SU-DHL-6 (cell line): Measurements from ENCODE around the gene PDZK1.
A peak's percentile ranks its signal among the peaks of the same experiment; 100 is the strongest.
"Not testable (repeated sequence)": the region's sequence is repeated elsewhere in the genome, so short reads cannot be mapped to it uniquely, and the experiment has no call there.

ENCODE experiments used
- H2AFZ ChIP-seq: fragments of 200-600 bp; sonication (generic); 2 replicates; pipeline ENCODE4 v1.6.1; 2014; ENCODE audit warnings: low read depth, mild to moderate bottlenecking, moderate library complexity, mixed read lengths, antibody characterized with exemption, low read length; ENCODE audit not compliant: severe bottlenecking
- H3F3A ChIP-seq: fragments of 200-600 bp; shearing (Covaris generic); 2 replicates; pipeline ENCODE4 v1.6.0; 2016; ENCODE audit warnings: antibody characterized with exemption, mild to moderate bottlenecking; ENCODE audit not compliant: insufficient read depth
- H3K27ac ChIP-seq: fragments of 200-600 bp; sonication (generic); 2 replicates; pipeline ENCODE4 v1.5.1; 2016; ENCODE audit warnings: low read depth, mild to moderate bottlenecking, low read length, moderate library complexity, mixed read lengths
- H3K27me3 ChIP-seq: fragments of 200-600 bp; sonication (generic), shearing (Covaris generic); 2 replicates; pipeline ENCODE4 v1.6.0; 2014; ENCODE audit warnings: mild to moderate bottlenecking, low read length
- H3K36me3 ChIP-seq: fragments of 200-600 bp; sonication (generic); 2 replicates; pipeline ENCODE4 v1.6.1; 2014; ENCODE audit warnings: mild to moderate bottlenecking, low read length, mixed read lengths
- H3K4me2 ChIP-seq: fragments of 300-600, 200-600 bp; shearing (Covaris generic), sonication (generic); 2 replicates; pipeline ENCODE4 v1.6.0; 2014; ENCODE audit warnings: low read length, low read depth, mild to moderate bottlenecking; ENCODE audit not compliant: poor library complexity, severe bottlenecking
- H3K4me3 ChIP-seq: fragments of 200-600 bp; sonication (generic); 2 replicates; pipeline ENCODE4 v1.5.1; 2014; ENCODE audit warnings: antibody characterized with exemption, low read length, mild to moderate bottlenecking, mixed read lengths; ENCODE audit not compliant: insufficient read depth, poor library complexity, severe bottlenecking
- H3K79me2 ChIP-seq: fragments of 200-600 bp; sonication (generic); 2 replicates; pipeline ENCODE4 v1.6.1; 2014; ENCODE audit warnings: mild to moderate bottlenecking, low read length, moderate library complexity; ENCODE audit not compliant: insufficient read depth
- H3K9ac ChIP-seq: fragments of 200-600 bp; sonication (generic); 2 replicates; pipeline ENCODE4 v1.7.0; 2014; ENCODE audit warnings: mild to moderate bottlenecking, low read length
- H3K9me2 ChIP-seq: fragments of 200-600 bp; sonication (generic); replicated peaks from 2 replicates; pipeline ENCODE4 v1.6.1; 2014; ENCODE audit warnings: low read length; ENCODE audit not compliant: insufficient read depth
- H3K9me3 ChIP-seq: fragments of 200-600 bp; sonication (generic); 2 replicates; pipeline ENCODE4 v1.6.1; 2014; ENCODE audit warnings: low read length, mixed read lengths; ENCODE audit not compliant: insufficient read depth
- H4K20me1 ChIP-seq: fragments of 200-600 bp; sonication (generic); 2 replicates; pipeline ENCODE4 v1.6.1; 2014; ENCODE audit warnings: low read depth, mild to moderate bottlenecking, antibody characterized with exemption, low read length, moderate library complexity, mixed read lengths
- CTCF ChIP-seq: fragments of 200-600 bp; sonication (generic); IDR thresholded peaks from one replicate; pipeline ENCODE4 v1.5.1; 2017; ENCODE audit warnings: antibody characterized with exemption, mild to moderate bottlenecking, low read length, moderate library complexity; ENCODE audit not compliant: insufficient read depth, poor library complexity, severe bottlenecking
- EZH2phosphoT487 ChIP-seq: fragments of 200-600 bp; sonication (generic), shearing (Covaris generic); conservative IDR thresholded peaks from 2 replicates; pipeline ENCODE4 v1.6.1; 2018; ENCODE audit warnings: mild to moderate bottlenecking, antibody characterized with exemption, low read length, moderate library complexity, mixed read lengths

PDZK1 gene

GRCh38 chr1:145729196-145729595 lies 22.0 kb upstream of the PDZK1 start:
- no peak overlapping the region for H2AFZ ChIP-seq
- H3K9ac ChIP-seq, result no peak overlapping the region
- TF ChIP-seq EZH2phosphoT487 (no peak), CTCF (no peak)
- H3K9me2 ChIP-seq, result no peaks in the 10 kb centered on the region
- H3K27ac ChIP-seq, result no peak overlapping the region
- H3K4me3 ChIP-seq, result no peak overlapping the region
- H4K20me1 ChIP-seq, result no peaks in the 10 kb centered on the region
- no peaks in the 10 kb centered on the region for H3K9me3 ChIP-seq
- H3K27me3 ChIP-seq, result no peaks in the 10 kb centered on the region
- H3F3A ChIP-seq, result no peaks in the 10 kb centered on the region
- no peaks in the 10 kb centered on the region for H3K36me3 ChIP-seq
- no peaks in the 10 kb centered on the region for H3K79me2 ChIP-seq
- no peak overlapping the region for H3K4me2 ChIP-seq

- H3K9me2 ChIP-seq, H3K36me3 ChIP-seq, H3K9me3 ChIP-seq, H2AFZ ChIP-seq, H3K9ac ChIP-seq, H3F3A ChIP-seq, H3K27me3 ChIP-seq, H4K20me1 ChIP-seq, H3K79me2 ChIP-seq, H3K4me2 ChIP-seq, H3K4me3 ChIP-seq, H3K27ac ChIP-seq: not testable (repeated sequence)
Measured at GRCh38 chr1:145726193-145726592, 19.0 kb upstream of the PDZK1 start.

GRCh38 chr1:145720878-145721671 lies 13.9 kb upstream of the PDZK1 start:
- Histone ChIP-seq H3K9me3 (no peaks in the 10 kb centered on the region), H3K4me3 (no peak overlapping the region), H3K27me3 (no peaks in the 10 kb centered on the region), H2AFZ (no peak overlapping the region), H3K27ac (no peak overlapping the region), H3K4me2 (no peak overlapping the region), H3K36me3 (no peaks in the 10 kb centered on the region), H3K9me2 (no peaks in the 10 kb centered on the region), H3F3A (no peaks in the 10 kb centered on the region), H3K79me2 (no peaks in the 10 kb centered on the region), H4K20me1 (no peaks in the 10 kb centered on the region), H3K9ac (no peak overlapping the region)
- peak; percentile 88 for TF ChIP-seq CTCF
- no peak for TF ChIP-seq EZH2phosphoT487

GRCh38 chr1:145720556-145720877 lies 13.3 kb upstream of the PDZK1 start:
- no peaks in the 10 kb centered on the region for H4K20me1 ChIP-seq
- no peaks in the 10 kb centered on the region for H3K27me3 ChIP-seq
- H3K4me2 ChIP-seq, result no peak overlapping the region
- no peak overlapping the region for H3K9ac ChIP-seq
- H3K4me3 ChIP-seq, result no peak overlapping the region
- H2AFZ ChIP-seq, result no peak overlapping the region
- no peaks in the 10 kb centered on the region for H3K79me2 ChIP-seq
- H3K9me2 ChIP-seq, result no peaks in the 10 kb centered on the region
- H3K27ac ChIP-seq, result no peak overlapping the region
- no peaks in the 10 kb centered on the region for H3K36me3 ChIP-seq
- no peaks in the 10 kb centered on the region for H3K9me3 ChIP-seq
- TF ChIP-seq EZH2phosphoT487 (no peak), CTCF (no peak)
- H3F3A ChIP-seq, result no peaks in the 10 kb centered on the region
